G401.6 (cell line): ENCODE measurements around the gene DDIT3.

Source experiments
- FAIRE-seq: peaks from 2 replicates; lab custom pipeline; 2012; peaks lifted over from hg19 to GRCh38; lab: Jason Lieb, UNC

DDIT3 gene

DNA sequence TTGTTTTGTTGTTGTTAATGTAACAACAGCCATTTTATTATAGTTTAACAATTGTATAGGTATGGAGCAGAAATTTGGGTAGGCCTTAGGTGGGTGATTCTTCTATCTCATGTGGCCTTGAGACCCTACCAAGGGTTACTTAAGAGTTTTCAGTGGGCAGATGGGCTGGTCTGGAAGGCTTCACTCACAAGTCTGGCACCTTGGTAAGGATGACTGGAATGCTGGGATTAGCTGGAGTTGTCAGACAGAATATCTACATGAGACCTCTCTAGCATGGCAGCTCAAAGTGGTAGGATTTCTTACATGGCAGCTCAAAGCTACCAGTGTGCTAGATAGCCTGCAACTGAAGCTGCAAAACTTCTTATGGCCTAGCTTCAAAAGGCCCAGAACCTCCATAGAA is 34.6 kb downstream of the DDIT3 start:
- no peak for FAIRE-seq

DNA sequence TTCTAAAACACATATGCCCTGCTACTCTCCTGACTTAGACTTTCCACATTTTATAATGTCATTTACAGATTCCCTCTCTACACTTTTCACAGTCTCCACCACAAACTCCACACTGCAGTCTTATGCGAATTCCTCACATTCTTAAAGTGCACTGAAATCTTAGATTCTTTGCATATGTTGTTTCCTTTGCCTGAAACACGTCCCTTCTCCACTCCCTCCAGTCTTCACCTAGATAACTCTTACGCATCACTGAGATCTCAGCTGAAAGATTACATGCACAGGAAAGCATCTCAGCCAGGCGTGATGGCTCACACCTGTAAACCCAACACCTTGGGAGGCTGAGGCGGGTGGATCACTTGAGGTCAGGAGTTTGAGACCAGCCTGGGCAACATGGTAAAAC is 36.8 kb downstream of the DDIT3 start:
- FAIRE-seq, result no peak

DNA sequence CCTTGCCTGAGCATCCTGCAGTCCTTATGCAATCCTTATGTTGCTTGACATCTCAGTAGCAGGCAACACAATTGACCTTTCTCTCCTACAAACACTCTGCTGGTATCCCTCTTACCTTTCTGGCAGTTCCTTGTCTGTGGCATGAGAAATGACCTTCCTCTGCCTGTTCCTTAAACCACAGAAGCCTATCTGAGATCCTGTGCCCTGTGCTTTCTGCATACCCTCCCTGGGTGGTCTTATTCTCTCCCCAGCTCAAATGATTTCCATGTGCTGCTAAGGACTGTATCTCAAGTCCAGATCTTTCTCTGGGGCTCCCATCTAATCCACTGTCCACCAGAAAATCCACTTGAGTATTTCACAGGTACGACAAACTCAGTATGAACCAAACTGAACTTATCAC is 38.6 kb downstream of the DDIT3 start:
- FAIRE-seq, result no peak

DNA sequence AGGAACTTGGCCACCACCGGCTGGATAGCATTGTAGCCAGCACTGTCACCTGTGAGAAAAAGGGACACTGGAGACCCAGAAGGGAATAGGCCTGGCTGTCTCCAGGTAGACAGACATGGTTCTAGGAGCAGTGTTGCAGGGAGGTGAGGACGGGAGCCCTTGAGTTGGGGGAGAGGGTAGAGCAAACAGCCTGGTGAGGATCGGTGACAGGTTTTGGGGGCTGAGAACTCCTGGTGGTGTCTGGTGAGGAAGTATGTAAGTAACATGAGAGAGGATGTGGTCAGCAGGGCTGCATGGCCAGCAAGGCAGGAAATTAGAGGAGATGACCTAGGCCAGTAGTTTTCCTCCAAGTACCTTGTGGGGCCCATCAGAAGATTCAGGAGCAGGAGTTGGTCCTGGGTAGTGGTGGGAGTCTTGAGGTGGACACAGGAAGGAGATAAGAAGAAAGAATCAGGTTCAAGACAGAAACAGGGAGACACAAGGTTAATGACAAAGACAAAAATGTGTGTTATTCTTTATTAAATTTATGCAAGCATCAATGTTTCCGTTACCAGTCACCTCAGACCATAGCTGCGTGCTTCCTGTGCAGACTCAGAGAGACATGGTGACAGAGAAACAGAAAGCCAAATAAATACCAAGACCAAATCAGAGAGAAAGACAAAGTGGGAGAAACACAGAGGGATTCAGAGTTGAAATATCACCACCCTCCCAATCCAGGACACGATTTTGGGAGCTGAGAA is 40.8 kb downstream of the DDIT3 start, which contains the start of gene ARHGAP9:
ARHGAP9 (minus strand) TSS at position 491 of the 740 bp plus-strand sequence; CDS start at position 31, 460 bp downstream.
- no peak for FAIRE-seq

DNA sequence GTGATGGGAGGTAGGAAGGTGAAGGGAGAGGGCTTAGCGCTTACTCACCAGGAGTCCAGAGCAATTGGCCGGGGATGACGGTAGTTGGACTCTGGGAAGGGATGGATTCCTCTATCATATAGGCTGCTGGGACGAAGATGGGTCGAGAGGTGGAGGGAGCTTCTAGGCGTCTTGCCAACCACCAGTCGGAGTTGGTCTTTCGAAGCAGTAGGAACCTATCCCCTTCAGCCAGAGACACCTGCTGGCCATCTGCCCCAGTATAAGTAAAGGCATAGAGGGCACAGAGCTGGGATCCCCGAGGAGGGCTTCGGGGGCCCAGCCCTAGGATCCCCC is 41.3 kb downstream of the DDIT3 start:
- FAIRE-seq, result no peak

DNA sequence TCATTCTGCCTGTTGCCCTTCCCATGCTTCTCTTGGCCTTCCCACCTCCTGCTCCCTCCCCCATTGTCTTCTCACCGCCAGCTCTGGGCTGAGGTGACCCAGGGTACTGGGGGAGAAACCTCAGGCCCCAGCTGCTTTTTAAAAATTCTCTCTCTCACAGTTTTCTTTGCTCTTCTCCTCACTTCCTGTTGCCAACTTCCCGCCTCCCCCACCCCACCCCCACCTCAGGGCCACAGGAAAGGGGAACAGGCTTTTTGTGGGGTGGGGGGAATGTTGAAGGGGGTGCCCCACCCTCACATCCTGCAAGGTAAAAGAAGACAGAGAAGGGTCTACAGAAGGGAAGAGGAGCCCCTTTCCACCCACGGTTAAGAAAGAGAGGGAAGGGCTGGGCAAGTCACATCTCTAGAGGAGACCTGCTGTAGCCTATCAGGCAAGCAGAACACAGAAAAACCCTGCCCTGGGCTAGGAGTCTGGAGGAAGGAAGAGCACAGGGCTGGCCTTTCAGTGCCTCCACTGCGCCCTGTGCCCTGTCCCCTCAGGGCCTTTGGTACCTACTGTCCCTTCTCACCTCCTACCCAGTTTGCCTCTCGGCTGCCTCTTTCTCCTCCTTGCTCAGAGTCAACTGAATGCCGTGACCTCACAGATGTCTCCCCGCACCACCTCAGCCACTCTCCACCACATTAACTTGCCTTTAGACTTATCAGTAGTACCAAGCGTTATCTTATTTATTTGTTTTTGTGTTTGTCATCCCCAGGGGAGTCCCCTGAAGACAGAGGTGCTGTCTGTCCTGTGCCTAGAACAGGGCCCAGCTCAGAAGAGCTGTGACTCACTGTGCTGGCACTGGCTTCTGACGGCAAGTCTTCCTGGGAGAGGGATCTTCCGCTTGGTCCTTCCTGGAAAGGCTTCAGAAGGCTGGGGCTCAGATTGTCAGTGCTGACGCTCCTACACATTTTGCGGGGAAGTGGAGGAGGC is 42.3 kb downstream of the DDIT3 start:
- no peak for FAIRE-seq

DNA sequence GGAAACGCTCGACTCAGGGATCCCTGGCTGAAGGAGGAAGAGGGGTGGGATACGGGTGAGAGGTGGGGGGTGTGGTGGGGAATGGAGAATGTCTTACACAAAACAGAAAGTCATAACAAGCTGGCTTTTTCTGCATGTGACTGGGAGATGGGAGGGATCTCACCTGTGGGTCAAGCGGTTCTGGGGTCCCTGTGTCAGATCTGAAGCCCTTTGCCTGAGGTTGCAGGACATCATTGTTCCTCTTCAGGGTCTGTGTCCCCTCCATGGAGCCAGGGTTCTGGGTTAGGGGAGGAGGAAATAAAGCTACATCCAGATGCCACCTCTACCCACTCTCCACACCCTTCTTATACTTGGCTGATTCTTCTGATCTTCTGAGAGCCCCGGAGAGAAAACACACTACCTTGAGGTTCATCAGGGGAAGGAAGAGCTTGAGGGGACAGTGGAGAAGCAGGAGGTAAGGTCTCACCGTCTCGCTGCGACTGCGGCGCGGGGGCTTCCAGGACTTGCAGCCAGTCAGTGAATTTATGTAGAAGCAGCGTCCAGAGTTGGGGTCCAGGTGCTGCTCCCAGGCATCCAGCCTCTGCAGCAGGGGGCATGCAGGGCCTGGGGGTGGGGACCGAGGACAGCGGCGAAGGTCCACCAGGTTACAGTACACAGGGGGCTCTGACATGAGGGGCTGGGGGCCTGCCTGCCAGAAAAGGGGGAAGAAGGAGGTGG is 43.2 kb downstream of the DDIT3 start:
- FAIRE-seq, result no peak

DNA sequence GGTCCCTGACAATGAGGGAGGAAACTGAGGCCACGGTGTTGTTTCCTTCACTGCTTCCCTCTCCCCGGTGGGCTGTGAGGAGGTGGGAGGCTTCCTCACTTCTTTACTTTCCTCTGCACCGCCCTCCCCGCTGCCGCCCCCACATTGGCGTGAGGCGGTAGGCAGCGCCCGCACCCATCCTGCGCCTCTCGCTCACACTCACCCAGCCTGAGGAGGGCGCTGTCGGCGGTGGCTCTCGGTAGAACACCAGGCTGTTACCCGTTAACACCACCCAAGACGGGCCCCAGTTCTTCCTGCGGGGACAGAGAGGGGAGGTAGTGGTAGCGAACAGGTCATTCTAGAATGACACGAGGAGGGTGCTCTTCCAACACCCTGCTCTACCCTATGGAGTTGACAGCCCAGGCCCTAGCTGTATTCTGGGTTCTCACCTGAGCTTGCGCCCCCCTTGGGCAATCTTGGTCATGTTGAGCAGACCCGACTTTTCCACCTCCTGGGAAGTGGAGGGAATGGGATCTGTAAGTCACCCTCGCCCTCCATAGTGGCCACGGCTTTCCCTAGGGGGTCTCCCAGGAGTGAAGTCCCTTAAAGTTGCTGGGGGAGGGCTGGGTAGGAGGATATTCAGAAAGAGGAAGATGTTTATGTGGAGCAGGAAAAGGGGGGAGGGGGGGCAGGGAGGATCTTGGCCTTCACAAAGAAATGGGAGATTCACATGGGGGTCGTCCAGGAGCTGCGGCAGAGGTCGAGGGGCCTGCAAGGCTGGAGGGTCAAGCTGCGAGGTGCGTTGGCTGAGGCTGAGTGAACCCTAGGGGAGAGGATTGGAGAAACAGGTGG is 43.9 kb downstream of the DDIT3 start:
- no peak for FAIRE-seq

DNA sequence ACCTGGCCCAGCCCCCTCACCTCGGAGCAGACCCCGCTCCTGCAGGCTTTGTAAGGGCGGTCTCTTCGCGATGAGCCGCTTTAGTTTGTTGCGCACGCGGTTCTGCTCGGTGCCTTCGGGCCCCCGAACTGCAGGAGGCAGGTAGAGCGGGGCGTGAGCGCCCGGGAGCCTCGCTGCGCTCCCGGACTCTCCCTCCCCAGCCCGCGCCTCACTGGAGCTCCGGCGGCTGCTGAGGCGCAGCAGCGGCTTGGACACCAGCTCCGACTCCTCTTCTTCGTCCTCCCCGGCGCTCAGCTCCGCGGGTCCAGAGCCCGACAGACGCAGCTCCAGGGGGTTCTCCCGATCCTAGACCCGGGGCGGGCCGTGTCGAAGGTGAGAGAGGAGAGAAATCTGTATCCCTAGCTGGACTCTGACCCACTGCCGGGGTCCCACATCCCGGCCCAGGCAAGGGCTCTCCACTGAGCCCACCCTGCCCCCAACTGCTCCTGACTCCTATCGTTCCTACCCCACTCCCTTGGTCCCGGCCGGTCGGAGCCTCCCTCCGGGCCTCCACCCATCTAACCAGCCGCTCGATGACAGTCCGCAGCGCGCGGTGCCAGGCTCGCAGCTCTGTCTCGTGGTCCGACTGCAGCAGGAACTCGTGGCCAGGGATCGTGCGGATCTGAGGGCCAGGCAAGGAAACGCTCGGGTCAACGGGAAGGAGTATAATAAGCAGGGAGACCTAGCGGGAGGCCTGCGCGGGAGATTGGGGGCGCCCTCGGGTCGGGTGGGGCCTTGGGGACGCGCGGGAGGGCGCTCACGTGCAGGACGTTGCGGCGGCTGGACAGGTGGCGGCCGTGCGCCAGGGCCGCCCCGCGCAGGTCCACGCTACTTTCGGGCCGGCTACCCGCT is 44.8 kb downstream of the DDIT3 start:
- FAIRE-seq, result no peak

DNA sequence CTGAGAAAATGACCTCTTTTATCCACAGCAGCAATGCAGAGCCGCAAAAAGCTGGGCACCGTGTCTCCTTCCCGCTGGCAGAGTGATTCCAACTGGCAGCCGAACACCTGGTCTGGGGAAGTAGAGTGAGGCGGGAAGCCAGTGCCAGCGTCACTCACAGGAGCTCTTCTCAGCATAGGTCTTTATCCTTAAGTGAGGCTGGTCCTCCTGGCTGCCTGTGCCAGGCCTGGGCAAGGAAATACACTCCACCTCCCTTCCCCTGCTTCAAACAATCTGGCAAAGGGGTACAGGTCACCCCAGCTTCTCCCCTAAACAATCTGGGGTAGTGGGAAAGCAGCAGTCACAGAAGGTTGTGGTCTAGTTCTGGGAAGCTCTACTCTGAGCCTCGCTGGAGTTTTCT is 45.5 kb downstream of the DDIT3 start:
- no peak for FAIRE-seq

DNA sequence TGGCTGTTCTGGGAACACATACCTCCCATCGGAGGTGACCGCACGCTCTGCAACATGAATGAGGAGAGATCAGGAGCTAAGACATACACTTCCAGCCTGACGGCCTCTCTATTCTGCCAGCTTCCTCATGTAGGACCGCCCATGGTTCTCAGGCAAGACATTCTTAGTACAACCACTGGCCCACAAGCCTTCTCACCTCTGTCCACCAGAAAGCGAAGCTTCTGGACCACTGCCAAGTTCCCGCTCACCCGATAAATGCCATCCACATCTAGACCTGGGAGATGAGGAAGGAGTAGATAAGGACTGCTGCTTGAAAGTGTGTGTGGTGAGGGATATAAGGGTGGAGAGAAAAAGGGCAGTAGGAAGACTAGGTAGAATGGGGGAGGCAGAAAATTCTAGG is 45.9 kb downstream of the DDIT3 start:
- FAIRE-seq, result no peak

DNA sequence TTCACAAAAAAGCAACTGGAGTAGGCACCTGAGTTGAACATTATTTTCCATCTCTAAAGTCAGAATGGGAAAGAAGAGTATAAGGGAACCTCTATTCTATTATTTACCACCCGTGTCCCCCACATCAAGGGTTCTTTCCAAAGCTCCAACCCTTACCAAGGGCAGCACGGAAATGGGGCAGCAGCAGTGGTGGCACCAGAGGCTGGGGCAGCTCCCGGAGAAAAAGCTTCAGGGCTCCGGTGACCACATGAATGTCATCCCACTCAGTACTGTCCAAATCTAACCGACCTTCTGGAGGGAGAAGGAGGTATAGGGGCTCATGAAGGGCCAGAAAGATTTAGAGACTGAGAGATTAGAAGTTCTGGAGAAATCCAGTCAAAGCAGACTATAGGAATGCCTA is 46.4 kb downstream of the DDIT3 start:
- FAIRE-seq, result no peak

DNA sequence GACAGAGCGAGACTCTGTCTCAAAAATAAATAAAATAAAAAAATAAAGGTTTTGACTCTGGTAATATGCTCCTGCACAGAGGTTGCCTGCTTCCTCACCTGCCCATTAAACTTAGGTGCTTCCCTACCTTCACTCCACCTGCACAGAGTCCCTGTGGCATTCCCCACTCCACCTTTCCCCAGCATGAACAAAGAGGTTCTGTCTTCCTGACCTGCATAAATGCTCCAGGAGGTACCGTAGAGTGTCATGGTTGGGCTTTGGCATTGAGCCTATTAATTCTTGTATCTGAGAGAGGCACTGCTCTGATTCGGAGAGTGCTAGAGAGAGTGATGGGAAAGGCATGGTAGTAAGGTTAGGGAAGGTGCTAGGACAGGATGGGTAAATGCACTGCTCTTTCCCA is 46.9 kb downstream of the DDIT3 start:
- FAIRE-seq, result no peak

DNA sequence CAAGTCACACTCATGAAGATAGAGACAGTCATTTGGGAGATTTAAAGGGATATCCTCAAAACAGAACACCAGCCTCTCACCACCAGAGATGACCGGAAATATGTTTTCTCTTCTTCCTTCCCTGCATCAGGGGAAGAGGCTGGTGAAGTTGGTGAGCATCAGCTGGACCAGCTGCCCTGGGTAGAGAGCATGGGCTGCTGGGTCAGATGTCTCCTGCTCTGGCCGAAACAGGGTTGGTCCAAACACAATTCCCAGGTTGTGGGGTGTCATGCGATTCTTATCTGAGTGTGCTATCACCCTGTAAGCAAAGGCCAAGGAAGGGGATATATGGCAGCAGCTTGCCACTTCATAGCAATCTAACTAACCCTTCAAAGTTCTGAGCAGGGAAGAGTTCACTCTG is 47.9 kb downstream of the DDIT3 start:
- no peak for FAIRE-seq

DNA sequence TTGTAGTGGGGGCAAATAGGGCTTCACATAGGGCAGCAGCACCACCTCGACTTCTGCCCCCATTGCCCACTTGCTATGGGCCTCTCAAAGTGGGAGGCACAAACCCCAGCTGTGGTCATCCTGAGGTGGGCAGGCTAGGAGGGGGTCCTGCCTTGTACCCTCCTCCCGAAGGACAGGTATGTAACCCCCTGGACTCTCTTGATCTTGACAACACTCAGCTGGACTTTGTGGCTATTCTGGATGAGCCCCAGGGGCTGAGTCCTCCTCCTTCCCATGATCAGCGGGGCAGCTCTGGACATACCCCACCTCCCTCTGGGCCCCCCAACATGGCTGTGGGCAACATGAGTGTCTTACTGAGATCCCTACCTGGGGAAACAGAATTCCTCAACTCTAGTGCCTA is 48.7 kb downstream of the DDIT3 start:
- no peak for FAIRE-seq

DNA sequence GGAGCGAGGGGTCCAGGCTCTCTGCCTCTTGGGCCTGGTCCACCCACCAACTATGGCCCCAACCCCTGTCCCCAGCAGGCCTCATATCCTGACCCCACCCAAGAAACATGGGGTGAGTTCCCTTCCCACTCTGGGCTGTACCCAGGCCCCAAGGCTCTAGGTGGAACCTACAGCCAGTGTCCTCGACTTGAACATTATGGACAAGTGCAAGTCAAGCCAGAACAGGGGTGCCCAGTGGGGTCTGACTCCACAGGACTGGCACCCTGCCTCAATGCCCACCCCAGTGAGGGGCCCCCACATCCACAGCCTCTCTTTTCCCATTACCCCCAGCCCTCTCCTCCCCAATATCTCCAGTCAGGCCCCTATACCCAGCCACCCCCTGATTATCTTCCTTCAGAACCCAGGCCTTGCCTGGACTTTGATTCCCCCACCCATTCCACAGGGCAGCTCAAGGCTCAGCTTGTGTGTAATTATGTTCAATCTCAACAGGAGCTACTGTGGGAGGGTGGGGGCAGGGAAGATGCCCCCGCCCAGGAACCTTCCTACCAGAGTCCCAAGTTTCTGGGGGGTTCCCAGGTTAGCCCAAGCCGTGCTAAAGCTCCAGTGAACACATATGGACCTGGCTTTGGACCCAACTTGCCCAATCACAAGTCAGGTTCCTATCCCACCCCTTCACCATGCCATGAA is 49.2 kb downstream of the DDIT3 start:
- FAIRE-seq, result no peak

DNA sequence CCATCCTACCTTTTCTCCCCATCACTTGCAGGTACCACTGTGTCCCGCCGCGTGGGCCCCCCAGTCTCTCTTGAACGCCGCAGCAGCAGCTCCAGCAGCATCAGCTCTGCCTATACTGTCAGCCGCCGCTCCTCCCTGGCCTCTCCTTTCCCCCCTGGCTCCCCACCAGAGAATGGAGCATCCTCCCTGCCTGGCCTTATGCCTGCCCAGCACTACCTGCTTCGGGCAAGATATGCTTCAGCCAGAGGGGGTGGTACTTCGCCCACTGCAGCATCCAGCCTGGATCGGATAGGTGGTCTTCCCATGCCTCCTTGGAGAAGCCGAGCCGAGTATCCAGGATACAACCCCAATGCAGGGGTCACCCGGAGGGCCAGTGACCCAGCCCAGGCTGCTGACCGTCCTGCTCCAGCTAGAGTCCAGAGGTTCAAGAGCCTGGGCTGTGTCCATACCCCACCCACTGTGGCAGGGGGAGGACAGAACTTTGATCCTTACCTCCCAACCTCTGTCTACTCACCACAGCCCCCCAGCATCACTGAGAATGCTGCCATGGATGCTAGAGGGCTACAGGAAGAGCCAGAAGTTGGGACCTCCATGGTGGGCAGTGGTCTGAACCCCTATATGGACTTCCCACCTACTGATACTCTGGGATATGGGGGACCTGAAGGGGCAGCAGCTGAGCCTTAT is 49.9 kb downstream of the DDIT3 start:
- FAIRE-seq, result no peak

DNA sequence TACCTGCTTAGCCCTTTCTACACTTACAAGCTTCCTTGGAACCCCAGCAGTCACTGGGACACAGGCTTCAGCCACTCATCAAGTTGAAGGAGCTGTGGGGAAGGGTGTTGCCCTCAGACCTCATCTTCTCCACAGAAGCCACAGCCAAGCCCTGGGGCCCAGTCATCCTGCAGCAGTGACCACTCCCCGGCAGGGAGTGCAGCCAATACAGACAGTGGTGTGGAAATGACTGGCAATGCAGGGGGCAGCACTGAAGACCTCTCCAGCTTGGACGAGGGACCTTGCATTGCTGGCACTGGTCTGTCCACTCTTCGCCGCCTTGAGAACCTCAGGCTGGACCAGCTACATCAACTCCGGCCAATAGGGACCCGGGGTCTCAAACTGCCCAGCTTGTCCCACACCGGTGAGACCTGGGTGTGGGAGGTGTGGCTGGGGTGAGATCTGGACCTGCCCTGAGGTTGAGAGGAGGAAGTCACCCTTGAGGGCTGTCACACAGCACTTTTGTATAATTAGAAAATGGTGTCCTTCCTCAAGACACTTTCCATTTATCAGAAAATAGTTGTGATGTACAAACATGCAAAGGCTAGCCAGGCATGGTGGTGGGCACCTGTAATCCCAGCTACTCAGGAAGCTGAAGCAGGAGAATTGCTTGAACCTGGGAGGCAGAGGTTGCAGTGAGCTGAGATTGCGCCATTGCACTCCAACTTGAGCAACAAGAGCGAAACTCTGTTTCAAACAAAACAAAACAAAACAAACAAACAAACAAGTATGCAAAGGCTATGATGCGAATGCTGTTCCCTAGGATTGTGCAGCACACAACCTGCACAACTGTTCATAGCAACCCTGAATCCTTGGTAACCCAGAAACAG is 50.8 kb downstream of the DDIT3 start:
- FAIRE-seq, result no peak

DNA sequence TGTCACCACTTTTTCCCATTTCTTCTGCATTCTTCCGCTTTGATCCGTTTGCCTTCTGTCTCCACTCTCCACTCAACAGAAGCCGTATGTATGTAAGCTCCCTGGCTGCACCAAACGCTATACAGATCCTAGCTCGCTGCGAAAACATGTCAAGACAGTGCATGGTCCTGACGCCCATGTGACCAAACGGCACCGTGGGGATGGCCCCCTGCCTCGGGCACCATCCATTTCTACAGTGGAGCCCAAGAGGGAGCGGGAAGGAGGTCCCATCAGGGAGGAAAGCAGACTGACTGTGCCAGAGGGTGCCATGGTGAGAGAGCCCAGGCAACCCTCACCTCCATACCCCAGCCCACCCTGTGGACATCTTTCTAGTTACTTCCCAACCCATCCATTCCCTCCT is 52.4 kb downstream of the DDIT3 start:
- no peak for FAIRE-seq
